Activated CD4-positive, alpha-beta memory T cell treated with anti-CD3 and anti-CD28 coated beads, Interleukin-2, amount 10 ng/mL, durations not matched to agents 7 days and 5 days (primary cell): ENCODE results near the gene FCRL4. TPM values are rescaled to one million over a fixed set of nuclear protein-coding genes. Genes with fewer than 3 reads are reported as not detected.
"Not testable (repeated sequence)": the region's sequence is repeated elsewhere in the genome, so short reads cannot be mapped to it uniquely, and the experiment has no call there.

ENCODE experiments used
- CTCF ChIA-PET: fragments of 350-600 bp; sonication (Branson Sonifier 250); formaldehyde crosslinking; loops from one replicate; lab custom pipeline; 2021; ENCODE audit warnings: antibody characterized with exemption, inconsistent platforms; lab: Charles Lee
- POLR2A ChIA-PET: fragments of 350-600 bp; sonication (Branson Sonifier 250); formaldehyde crosslinking; loops from one replicate; lab custom pipeline; 2021; ENCODE audit warnings: antibody characterized with exemption; lab: Charles Lee
- DNase-seq: peaks from one replicate; pipeline ENCODE4 v3.0.0-alpha.2; 2020
- H3K27ac Mint-ChIP-seq: one replicate; pipeline ENCODE4 v1.8.0; 2021; ENCODE audit warnings: mild to moderate bottlenecking, mixed read lengths
- H3K27me3 Mint-ChIP-seq: one replicate; pipeline ENCODE4 v1.8.0; 2021; ENCODE audit warnings: mixed read lengths
- H3K36me3 Mint-ChIP-seq: one replicate; pipeline ENCODE4 v1.8.0; 2021; ENCODE audit warnings: low read depth, mixed read lengths
- H3K4me1 Mint-ChIP-seq: one replicate; pipeline ENCODE4 v1.8.0; 2021; ENCODE audit warnings: mixed read lengths
- H3K4me3 Mint-ChIP-seq: one replicate; pipeline ENCODE4 v1.8.0; 2021; ENCODE audit warnings: mild to moderate bottlenecking, mixed read lengths
- H3K9me3 Mint-ChIP-seq: one replicate; pipeline ENCODE4 v1.8.0; 2021; ENCODE audit warnings: mixed read lengths
- total RNA-seq, 2 experiments: library from RNA; stranded (reverse); gene quantifications; one replicate each; pipeline ENCODE4 v1.2.3, GENCODE V29; 2021

The FCRL4 gene
- total RNA-seq, 2 experiments from 2014 or later, result not detected

DNA sequence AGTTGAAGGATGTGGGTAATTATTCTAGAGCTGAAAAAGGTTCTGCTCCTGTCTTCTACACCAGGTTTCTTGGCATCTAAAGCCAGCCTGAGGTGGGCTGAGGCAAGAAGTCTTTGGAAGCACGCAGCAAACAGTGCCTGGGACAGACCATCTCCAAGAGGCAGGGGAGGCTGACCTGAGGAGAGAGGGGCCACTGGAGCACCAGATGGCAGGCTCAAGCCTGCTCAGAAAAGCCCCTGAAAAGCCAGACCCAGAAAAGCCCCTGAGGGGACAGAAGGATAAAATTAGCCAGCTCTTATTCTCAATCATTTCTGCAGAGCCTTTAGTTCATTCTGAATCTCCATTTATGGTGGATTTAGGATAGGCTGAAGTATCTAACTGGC, 17.1 kb downstream of the FCRL4 start:
- Mint-ChIP-seq H3K4me3 (no peak overlapping the region), H3K9me3 (no peaks in the 10 kb centered on the region), H3K27ac (no peak overlapping the region), H3K36me3 (no peaks in the 10 kb centered on the region), H3K27me3 (peaks cover 14% of the 10 kb centered on the region), H3K4me1 (no peaks in the 10 kb centered on the region)
- POLR2A ChIA-PET, result no interaction called here
- DNase-seq, result no peak
- CTCF ChIA-PET, result interaction anchor here (0.6 to 2.0 kb wide), 19 partner anchors 8 to 546 kb away, joined by 3 to 14 read pairs (median 4); no protein-coding TSS in a partner anchor

DNA sequence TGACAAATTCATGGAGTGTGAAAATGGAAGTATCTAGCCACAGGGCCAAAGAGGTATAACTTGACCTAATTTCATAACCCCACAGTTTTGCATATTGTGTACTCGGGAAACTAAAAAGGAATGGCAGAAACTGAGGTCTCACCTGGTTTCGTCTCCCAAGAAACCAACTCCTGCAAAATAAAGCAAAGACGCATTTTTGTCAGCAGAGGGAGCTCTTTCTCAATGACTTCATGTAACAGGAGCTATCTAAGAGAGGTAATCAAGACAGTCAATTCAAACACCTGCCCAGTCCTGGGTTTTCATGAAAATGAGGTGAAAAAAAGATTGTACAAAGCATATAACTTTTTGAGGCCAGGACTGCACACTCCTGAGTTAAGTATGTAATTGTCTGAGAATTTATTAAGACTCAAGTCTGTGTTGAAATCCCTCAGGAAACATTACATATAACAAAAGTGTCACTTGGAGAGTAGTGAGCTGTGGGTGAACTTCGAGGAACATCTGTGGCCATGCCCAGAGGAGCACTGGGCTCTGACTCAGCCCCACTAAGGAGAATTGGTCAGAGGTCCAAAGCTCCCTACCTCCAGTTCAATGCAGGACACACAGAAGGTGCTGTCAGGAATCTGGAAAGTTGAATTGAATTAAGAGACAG, 17.6 kb downstream of the FCRL4 start:
- Mint-ChIP-seq H3K27me3 (peaks cover 15% of the 10 kb centered on the region), H3K4me3 (no peak overlapping the region), H3K4me1 (no peaks in the 10 kb centered on the region), H3K9me3 (no peaks in the 10 kb centered on the region), H3K36me3 (no peaks in the 10 kb centered on the region), H3K27ac (no peak overlapping the region)
- DNase-seq, result no peak
- CTCF ChIA-PET, result interaction anchor here (0.6 to 2.0 kb wide), 19 partner anchors 8 to 547 kb away, joined by 3 to 14 read pairs (median 4); no protein-coding TSS in a partner anchor
- POLR2A ChIA-PET, result no interaction called here

DNA sequence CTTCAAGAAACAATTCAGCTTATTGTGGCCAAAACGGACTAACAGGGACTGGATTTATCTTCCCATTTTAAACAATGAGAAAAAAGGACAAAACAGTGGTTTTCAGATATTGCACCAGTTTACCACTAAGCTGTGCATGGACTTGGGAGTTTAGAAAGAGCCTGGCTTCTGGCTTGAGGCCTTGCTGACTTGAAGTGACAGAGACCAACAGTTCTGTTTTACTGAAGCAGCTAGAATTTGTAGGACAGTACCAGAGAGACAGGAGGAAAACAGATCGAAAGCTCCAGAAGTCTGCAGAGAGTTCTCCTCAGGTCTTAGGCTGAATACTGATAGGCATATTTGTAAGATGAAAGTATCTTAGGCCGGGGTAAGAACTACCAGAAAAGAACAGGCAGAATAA, 20.5 kb downstream of the FCRL4 start:
- POLR2A ChIA-PET, result no interaction called here
- Mint-ChIP-seq H3K36me3 (no peaks in the 10 kb centered on the region), H3K4me1 (no peaks in the 10 kb centered on the region), H3K27ac (no peak overlapping the region), H3K9me3 (no peaks in the 10 kb centered on the region), H3K4me3 (no peak overlapping the region), H3K27me3 (peaks cover 25% of the 10 kb centered on the region)
- CTCF ChIA-PET, result interaction anchor here (1.5 kb wide), 1 partner anchor 114 kb away, joined by 3 read pairs; no protein-coding TSS in a partner anchor
- DNase-seq, result no peak

DNA sequence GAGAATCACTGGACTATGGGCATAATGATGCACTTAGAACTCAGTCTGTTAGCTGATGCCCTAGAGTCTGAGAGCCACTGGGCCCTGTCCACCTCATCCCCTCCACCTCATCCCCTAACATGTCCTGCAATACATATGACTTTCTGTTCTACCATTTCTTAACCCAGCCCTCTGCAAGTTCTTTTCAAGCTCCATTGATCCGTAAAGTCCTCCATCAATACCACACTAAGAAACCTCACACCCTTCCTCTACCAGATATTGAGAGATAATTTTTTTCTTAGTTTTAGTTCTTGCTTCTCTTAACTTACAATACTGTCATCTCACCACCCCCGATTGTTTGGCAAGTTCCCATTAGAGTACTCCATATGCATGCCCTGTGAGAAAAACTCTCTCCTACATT, 22.1 kb downstream of the FCRL4 start:
- DNase-seq, result no peak

DNA sequence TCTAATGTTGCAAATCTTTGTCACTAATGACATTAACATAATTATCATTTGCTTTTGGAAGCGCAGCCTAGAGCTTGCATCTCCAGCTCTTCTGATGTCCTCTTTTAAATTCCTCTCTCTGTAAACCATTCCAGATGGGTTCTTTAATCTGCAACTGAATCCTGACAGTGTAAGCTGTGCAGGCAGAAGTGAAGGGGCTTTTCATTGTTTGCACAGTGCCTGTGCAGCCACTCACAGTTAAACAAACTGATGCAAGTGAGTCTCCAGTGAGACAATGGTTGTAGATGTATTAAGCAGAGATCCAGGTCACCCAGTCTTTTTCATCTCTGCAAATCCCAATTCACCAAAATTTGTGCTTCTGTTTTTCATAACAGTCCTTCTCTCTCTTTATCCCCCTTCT, 23.0 kb downstream of the FCRL4 start:
- Mint-ChIP-seq H3K4me1 (no peaks in the 10 kb centered on the region), H3K4me3 (no peak overlapping the region), H3K9me3 (no peaks in the 10 kb centered on the region), H3K27ac (no peak overlapping the region), H3K36me3 (no peaks in the 10 kb centered on the region), H3K27me3 (peaks cover 17% of the 10 kb centered on the region)
- ChIA-PET CTCF (no interaction called here), POLR2A (no interaction called here)
- no peak for DNase-seq

More for the DNA sequence above, 22.1 kb downstream of the FCRL4 start:
- Mint-ChIP-seq H3K4me1 (no peaks in the 10 kb centered on the region), H3K36me3 (no peaks in the 10 kb centered on the region), H3K27ac (no peak overlapping the region), H3K27me3 (peaks cover 22% of the 10 kb centered on the region), H3K9me3 (no peaks in the 10 kb centered on the region), H3K4me3 (no peak overlapping the region)
- POLR2A ChIA-PET, result no interaction called here
- CTCF ChIA-PET, result no interaction called here

DNA sequence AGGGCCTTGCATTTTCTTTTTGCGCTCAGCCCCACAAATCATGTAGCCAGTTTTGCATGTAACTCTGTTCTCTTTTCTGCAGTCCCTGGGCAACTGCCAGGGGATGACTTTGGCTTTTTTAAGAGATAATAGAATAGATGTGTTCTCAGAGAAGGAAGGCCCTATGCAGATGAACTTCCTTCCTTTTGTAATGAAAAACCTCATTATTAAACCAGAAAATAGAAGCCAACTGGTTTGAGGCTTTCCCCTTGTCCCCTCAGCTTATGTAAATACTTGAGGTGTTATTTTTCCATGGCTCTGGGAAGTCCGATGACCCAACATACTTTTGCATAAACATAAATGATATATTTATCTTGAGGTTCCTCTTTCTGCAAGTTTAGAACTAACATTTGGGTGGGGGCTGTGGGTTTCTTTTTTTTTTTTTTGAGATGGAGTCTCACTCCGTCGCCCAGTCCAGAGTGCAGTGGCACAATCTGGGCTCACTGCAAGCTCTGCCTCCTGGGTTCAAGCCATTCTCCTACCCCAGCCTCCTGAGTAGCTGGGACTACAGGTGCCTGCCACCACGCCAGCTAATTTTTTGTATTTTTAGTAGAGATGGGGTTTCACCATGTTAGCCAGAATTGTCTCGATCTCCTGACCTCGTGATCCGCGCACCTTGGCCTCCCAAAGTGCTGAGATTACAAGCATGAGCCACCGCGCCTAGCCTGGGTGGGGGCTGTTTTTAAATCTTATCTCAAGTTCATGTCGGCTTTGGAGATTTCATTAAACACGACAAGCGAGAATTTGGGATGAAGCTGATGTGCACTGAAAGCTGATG, 31.2 kb downstream of the FCRL4 start:
- Mint-ChIP-seq H3K9me3 (no peaks in the 10 kb centered on the region), H3K4me3 (no peak overlapping the region), H3K27ac (no peak overlapping the region), H3K4me1 (no peaks in the 10 kb centered on the region), H3K36me3 (no peaks in the 10 kb centered on the region), H3K27me3 (peaks cover 13% of the 10 kb centered on the region)
- DNase-seq, result no peak
- ChIA-PET CTCF (no interaction called here), POLR2A (no interaction called here)

DNA sequence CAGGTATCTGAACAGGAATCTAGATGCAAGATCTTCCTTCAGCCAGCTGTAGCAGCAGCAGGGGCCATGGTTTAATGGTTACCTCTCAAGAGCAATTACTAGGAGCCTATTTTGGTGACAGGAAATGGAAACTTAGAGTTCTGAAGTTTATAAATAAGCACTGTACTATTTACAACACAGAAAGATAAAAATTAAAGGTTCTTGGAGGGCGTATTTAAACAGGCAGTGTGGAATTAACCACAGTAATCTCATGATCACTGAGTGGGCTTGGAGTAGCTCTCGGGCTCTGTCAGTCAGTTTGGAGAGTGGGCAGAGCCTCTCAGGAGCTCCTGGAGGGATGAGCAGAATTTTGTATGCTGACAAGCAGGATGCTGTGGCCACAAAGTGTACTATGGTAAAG, 35.4 kb downstream of the FCRL4 start:
- POLR2A ChIA-PET, result no interaction called here
- Mint-ChIP-seq H3K4me3 (no peak overlapping the region), H3K9me3 (no peaks in the 10 kb centered on the region), H3K27ac (no peak overlapping the region), H3K4me1 (no peaks in the 10 kb centered on the region), H3K36me3 (no peaks in the 10 kb centered on the region), H3K27me3 (peaks cover 5% of the 10 kb centered on the region)
- CTCF ChIA-PET, result interaction anchor here (1.7 kb wide), 1 partner anchor 18 kb away, joined by 3 read pairs; no protein-coding TSS in a partner anchor
- DNase-seq, result no peak

DNA sequence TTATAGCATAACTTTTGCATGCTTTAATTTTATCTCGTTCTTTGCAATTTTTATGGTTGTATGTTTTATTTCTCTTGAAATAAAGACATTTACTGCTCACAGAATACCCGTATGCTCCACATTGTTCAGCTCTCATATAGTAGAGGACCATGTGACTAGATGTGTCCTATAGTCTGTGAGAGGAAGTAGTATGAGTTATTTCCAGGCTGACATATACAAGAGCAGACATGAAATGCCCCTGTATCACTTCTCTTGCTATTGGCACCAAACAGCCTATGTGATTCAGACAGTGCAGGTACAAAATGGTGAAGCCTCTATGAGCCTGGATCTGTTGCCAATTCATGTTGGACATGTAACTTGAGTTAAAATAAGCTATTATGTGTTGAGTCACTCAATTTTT, 39.8 kb downstream of the FCRL4 start:
- Mint-ChIP-seq H3K9me3 (no peaks in the 10 kb centered on the region), H3K27ac (no peak overlapping the region), H3K4me3 (no peak overlapping the region), H3K27me3 (peaks cover 4% of the 10 kb centered on the region), H3K36me3 (no peaks in the 10 kb centered on the region), H3K4me1 (no peaks in the 10 kb centered on the region)
- CTCF ChIA-PET, result no interaction called here
- DNase-seq, result no peak
- POLR2A ChIA-PET, result no interaction called here

DNA sequence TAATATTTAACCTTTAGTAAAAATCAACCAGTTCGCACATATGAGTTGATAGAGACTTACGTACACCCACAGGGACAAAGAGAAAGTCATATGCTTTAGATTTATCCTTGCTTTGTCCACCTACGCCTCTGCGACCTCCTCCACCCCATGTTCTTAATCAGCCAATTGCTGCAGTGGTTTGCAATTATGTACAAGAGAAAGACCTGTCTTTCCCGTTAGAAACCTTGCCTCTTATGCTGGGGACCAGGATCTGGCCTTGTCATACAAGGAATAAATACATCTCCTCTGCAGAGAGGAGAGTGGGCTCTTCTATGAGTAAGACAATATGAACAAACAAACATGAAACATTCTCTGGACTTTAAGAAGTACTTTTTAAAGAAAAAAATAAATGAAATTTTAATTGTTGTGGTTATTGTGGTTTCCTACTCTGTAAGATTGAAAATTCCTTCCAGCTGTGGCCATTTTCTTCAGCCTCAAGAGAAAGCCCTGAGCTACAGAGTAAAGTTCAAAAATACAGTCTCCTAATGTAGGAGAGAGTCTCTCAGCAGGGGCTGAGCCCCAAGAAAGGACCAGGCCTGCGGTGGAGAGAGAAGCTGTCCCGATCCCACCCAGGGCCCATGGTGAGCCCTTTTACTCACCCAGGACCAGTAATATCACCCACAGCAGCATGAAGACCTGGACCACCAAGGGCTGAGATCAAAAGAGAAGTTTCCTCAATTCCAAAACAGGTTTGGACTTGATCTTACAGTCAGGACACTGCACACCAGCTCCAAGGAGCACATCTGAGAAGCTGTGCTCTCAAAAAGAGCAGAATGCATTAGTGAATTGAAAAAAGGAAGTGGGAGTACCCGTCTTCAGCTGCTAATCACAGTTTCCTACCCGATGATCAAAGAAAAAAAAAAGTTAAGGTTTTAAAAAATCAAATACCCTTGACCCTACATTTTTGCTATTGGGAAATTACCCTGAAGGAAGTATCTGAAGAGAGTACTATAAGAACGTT, 45.9 kb downstream of the FCRL4 start, which contains the start of gene FCRL5:
Gene FCRL5, minus strand, starts transcription at position 822 of the 1,000 bp plus-strand sequence. Its CDS starts 153 bp downstream, at position 669.
- no peak within 1 kb of the TSS for H3K27ac Mint-ChIP-seq
- CTCF ChIA-PET, result no interaction called here
- no peaks in the 10 kb centered on the region for H3K9me3 Mint-ChIP-seq

DNA sequence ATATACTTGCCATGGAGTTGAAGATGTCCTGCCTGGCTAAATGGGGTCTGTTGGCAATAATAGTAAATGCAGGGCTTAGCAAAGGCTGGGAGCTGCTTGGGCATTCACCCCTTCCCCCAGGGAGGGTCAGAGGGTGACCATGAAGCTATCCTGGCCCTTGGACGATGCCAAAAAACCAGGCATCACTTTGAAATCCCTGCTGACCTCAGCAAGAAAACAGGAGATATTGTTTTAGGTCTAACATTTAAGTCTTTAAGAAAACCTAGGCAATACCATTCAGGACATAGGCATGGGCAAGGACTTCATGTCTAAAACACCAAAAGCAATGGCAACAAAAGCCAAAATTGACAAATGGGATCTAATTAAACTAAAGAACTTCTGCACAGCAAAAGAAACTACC, 49.8 kb downstream of the FCRL4 start:
- H3K27ac Mint-ChIP-seq, CTCF ChIA-PET, DNase-seq, H3K4me1 Mint-ChIP-seq, H3K36me3 Mint-ChIP-seq, H3K27me3 Mint-ChIP-seq, POLR2A ChIA-PET, H3K9me3 Mint-ChIP-seq, H3K4me3 Mint-ChIP-seq: not testable (repeated sequence)

More for the DNA sequence above, 45.9 kb downstream of the FCRL4 start, which contains the start of gene FCRL5:
- POLR2A ChIA-PET, result no interaction called here
- no peak for DNase-seq
- Mint-ChIP-seq H3K4me3 (no peak within 1 kb of the TSS), H3K36me3 (no peaks in the 10 kb centered on the region), H3K27me3 (peaks cover 9% of the 10 kb centered on the region), H3K4me1 (no peaks in the 10 kb centered on the region)

DNA sequence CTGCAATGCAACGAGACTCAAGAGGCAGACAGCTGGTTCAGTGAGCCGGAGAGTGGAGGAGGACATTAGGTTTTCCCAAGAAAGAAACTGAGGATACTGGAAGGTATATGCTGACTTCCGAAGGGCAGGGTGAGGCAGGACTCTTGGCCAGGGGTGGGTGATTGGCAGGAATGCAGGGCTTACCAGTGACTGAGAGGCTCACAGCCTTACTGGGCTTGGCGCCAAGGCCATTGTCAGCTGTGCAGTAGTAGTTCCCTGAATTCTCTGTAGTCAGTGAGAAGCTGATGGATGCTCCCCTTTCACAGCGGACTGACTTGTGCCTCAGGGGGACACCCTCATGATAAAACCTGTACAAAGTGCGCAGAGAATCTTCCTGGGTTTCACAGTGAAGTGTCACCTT, 55.2 kb downstream of the FCRL4 start:
- no peak overlapping the region for H3K27ac Mint-ChIP-seq
- DNase-seq, result no peak
- H3K27me3 Mint-ChIP-seq, result peaks cover 15% of the 10 kb centered on the region
- no peaks in the 10 kb centered on the region for H3K4me1 Mint-ChIP-seq
- H3K9me3 Mint-ChIP-seq, result no peaks in the 10 kb centered on the region
- no peak overlapping the region for H3K4me3 Mint-ChIP-seq
- ChIA-PET CTCF (no interaction called here), POLR2A (no interaction called here)
- no peaks in the 10 kb centered on the region for H3K36me3 Mint-ChIP-seq

DNA sequence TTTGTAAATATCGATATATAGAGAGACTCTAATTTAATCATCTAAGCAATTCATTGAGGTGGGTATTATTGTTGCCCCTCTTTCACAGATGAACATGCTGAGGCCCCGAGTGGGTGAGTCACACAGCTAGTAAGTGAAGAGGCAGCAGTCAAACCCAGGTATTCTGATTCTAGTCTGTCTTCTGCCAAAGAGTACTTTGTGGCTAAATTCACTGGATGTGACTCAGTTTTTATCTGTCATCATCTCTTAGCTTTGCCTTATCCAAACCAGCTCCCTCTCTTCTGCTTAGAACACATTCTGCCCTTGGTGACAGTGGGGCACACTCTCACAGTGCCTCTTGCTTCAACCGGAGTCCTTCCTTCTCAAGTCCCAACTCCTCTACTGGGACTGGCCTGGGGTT, 57.0 kb downstream of the FCRL4 start:
- Mint-ChIP-seq H3K4me1 (no peaks in the 10 kb centered on the region), H3K27me3 (peaks cover 15% of the 10 kb centered on the region), H3K9me3 (no peaks in the 10 kb centered on the region), H3K4me3 (no peak overlapping the region), H3K36me3 (no peaks in the 10 kb centered on the region), H3K27ac (no peak overlapping the region)
- ChIA-PET POLR2A (no interaction called here), CTCF (no interaction called here)
- no peak for DNase-seq
